Fibroblast of mammary gland (primary cell): ENCODE data around the gene GGT5.
A peak's percentile ranks its signal among the peaks of the same experiment; 100 is the strongest.

Experiments
- DNase-seq: peaks from one replicate; pipeline ENCODE4 v3.0.0-alpha.2; 2010; ENCODE audit warnings: low read depth
- H3K4me3 ChIP-seq: 2 replicates; pipeline ENCODE4 v1.5.1; 2011; ENCODE audit warnings: low read depth, mild to moderate bottlenecking, low read length, moderate library complexity; ENCODE audit not compliant: control insufficient read depth
- CTCF ChIP-seq: conservative IDR thresholded peaks from 2 replicates; pipeline ENCODE4 v1.5.1; 2011; ENCODE audit warnings: low read depth, low read length, inconsistent platforms; ENCODE audit not compliant: control insufficient read depth, insufficient read depth

GGT5 gene

DNA sequence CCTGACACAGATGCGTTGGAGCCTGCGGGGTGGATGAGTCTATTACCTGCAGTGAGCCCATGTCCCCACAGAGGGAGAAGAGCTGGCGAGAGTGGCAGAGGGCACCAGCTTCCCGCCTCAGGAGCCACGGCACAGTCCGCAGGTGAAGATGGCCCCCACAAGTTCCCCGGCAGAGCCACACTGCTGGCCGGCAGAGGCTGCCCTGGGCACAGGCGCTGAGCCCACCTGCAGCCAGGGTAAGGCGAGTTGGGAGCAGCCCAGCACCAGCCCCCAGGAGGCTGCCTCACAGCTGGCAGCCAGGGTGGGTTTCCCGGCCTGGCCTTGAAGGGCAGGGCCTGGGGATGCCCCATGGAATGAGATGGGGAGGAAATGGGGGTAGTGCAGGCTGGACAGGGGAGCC is 68.8 kb downstream of the GGT5 start:
- no peak for TF ChIP-seq CTCF
- DNase-seq: no peak
- no peak overlapping the region for H3K4me3 ChIP-seq

DNA sequence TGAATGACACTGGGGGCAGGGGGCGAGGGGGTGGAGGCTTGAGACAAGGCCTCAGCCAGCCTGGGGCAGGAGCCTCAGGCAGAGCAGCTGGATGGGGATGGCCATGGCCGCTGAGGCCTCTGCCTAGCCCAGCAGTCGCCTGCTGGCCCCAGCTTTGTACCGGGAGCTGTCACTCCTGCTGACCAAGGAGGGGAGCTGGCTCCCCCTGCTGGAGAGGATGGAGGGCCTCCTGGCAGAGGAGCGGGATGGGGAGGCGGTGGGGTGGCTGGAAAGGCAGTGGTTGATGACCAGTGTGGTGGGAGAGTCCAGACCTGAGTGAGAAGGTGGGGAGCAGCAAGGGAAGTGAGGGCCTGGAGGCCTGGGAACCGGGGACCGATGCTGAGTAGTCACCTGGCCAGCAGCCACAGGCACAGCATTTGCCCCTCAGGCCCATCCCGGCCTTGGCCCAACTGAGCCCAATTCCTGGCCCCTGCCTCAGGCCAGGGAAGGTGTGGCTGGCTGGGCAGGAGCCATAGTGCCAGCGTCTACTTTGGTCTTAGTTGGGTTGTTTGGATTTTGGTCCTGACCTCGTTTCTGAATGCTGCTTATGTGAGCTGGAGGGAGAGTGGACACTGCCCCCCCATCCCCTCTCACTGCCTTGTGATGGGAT is 69.6 kb downstream of the GGT5 start:
- no peak overlapping the region for H3K4me3 ChIP-seq
- peak; percentile 91 for TF ChIP-seq CTCF
- peak; percentile 71 for DNase-seq

DNA sequence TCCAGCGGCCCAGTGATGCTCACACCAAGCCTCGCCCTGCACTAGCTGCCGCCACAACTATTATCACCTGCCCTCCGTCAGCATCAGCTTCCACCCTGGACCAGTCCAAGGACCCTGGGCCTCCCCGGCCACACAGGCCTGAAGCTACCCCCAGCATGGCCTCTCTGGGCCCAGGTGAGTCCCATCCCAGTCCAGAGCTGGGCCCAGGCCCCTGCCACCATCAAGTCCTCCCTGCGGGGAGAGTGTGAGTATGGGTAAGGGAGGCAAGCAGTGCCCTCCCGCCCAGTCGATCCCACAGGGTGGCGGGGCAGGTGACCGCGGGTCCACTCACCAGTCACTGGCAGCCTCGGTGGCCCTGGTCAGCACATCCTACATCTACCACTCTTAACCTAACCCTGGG is 73.1 kb downstream of the GGT5 start:
- no peak for TF ChIP-seq CTCF
- no peak for DNase-seq
- H3K4me3 ChIP-seq: no peak overlapping the region

GRCh38 chr22:24170632-24171031 is 74.2 kb downstream of the GGT5 start:
- TF ChIP-seq CTCF: no peak
- no peak overlapping the region for H3K4me3 ChIP-seq
- DNase-seq: no peak

DNA sequence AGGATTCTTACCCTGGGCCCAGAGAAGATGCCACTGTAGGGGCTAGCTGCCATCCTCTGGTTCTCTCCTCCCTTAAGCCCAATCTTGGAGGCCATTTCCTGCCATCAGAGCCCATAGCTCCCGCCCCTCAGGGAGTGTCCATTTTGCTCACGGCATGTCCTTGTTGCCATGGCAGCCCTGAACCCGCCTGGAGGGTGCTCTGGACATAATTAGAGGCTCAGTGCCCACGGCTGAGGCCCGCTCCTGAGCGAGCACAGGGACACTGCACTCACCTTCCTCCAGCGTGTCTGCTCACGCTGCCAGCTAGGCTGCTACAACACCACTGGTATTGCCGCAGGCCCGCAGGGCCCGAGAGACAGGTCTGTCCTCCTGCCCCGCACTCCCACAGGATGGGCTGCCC is 74.7 kb downstream of the GGT5 start:
- no peak overlapping the region for H3K4me3 ChIP-seq
- no peak for DNase-seq
- TF ChIP-seq CTCF: no peak
